IMR-90 (cell line): ENCODE data around the gene TMEM53. TPM values are rescaled to one million over a fixed set of nuclear protein-coding genes. Genes with fewer than 3 reads are reported as not detected.
"Not testable (repeated sequence)": the region's sequence is repeated elsewhere in the genome, so short reads cannot be mapped to it uniquely, and the experiment has no call there.

ENCODE experiments used
- ATAC-seq: fragments of 200-7000 bp; cut with Tn5 transposase; 2 replicates; pipeline ENCODE4 v1.9.1; 2020; ENCODE audit warnings: low read depth, mild to moderate bottlenecking, moderate library complexity
- BruUV-seq: library from RNA; stranded (reverse); fragments of 400-500 nt; replicated peaks from 2 replicates; lab custom pipeline; 2021; lab: Mats Ljungman, UMichigan
- CTCF ChIA-PET: fragments of 300-600 bp; formaldehyde crosslinking; extraction: SDS; loops from one replicate; lab custom pipeline; 2021; ENCODE audit warnings: antibody characterized with exemption; lab: Yijun Ruan, JAX
- POLR2A ChIA-PET: fragments of 300-600 bp; sonication (Branson Sonifier 250); formaldehyde crosslinking; loops from one replicate; lab custom pipeline; 2022; ENCODE audit warnings: antibody characterized with exemption; ENCODE audit not compliant: unreplicated experiment; lab: Charles Lee
- DNase-seq: peaks from one replicate; pipeline ENCODE4 v3.0.0; 2013
- H2AFZ ChIP-seq: replicated peaks from 2 replicates; pipeline ENCODE3; 2013; ENCODE audit warnings: low read length, mild to moderate bottlenecking; ENCODE audit not compliant: poor library complexity
- H2AK5ac ChIP-seq: 2 replicates; pipeline ENCODE4 v1.6.1; 2013; ENCODE audit warnings: low read depth, low read length, inconsistent platforms
- H2AK9ac ChIP-seq: replicated peaks from 2 replicates; pipeline ENCODE3; 2013; ENCODE audit warnings: mild to moderate bottlenecking, low read depth, low read length, moderate library complexity; ENCODE audit not compliant: poor library complexity
- H2BK120ac ChIP-seq: 2 replicates; pipeline ENCODE4 v1.6.1; 2013; ENCODE audit warnings: low read depth, low read length, inconsistent platforms
- H2BK15ac ChIP-seq: 3 replicates; pipeline ENCODE4 v1.6.1; 2013; ENCODE audit warnings: low read depth, low read length, inconsistent platforms
- H2BK20ac ChIP-seq: 2 replicates; pipeline ENCODE4 v1.6.1; 2013; ENCODE audit warnings: low read depth, mild to moderate bottlenecking, inconsistent platforms, low read length, moderate library complexity
- H2BK5ac ChIP-seq: 2 replicates; pipeline ENCODE4 v1.6.1; 2013; ENCODE audit warnings: mild to moderate bottlenecking, low read depth, low read length, inconsistent platforms; ENCODE audit not compliant: poor library complexity, severe bottlenecking
- H3K14ac ChIP-seq: replicated peaks from 2 replicates; pipeline ENCODE4 v1.6.1; 2013; ENCODE audit warnings: low read depth, low read length, inconsistent platforms
- H3K18ac ChIP-seq: 2 replicates; pipeline ENCODE4 v1.6.1; 2013; ENCODE audit warnings: low read depth, low read length, control low read depth
- H3K23ac ChIP-seq: 2 replicates; pipeline ENCODE4 v1.6.1; 2013; ENCODE audit warnings: low read depth, low read length, inconsistent platforms
- H3K27ac ChIP-seq: 2 replicates; pipeline ENCODE4 v1.5.1; 2013; ENCODE audit warnings: mild to moderate bottlenecking, control low read depth, low read length; ENCODE audit not compliant: insufficient read depth
- H3K27me3 ChIP-seq: 2 replicates; pipeline ENCODE4 v1.6.1; 2013; ENCODE audit warnings: low read length; ENCODE audit not compliant: control insufficient read depth, insufficient read depth
- H3K36me3 ChIP-seq: 2 replicates; pipeline ENCODE4 v1.6.1; 2013; ENCODE audit warnings: low read length, mixed read lengths; ENCODE audit not compliant: control insufficient read depth, insufficient read depth
- H3K4ac ChIP-seq: 2 replicates; pipeline ENCODE4 v1.6.1; 2013; ENCODE audit warnings: low read depth, low read length, inconsistent platforms
- H3K4me1 ChIP-seq: 2 replicates; pipeline ENCODE4 v1.6.1; 2013; ENCODE audit warnings: low read length, mixed read lengths; ENCODE audit not compliant: control insufficient read depth, insufficient read depth
- H3K4me2 ChIP-seq: 2 replicates; pipeline ENCODE4 v1.6.1; 2013; ENCODE audit warnings: low read depth, mild to moderate bottlenecking, control low read depth, low read length, moderate library complexity
- H3K4me3 ChIP-seq: 2 replicates; pipeline ENCODE4 v1.5.1; 2013; ENCODE audit warnings: low read depth, mild to moderate bottlenecking, control low read depth, low read length, moderate library complexity; ENCODE audit not compliant: insufficient read depth
- H3K56ac ChIP-seq: 2 replicates; pipeline ENCODE4 v1.6.1; 2013; ENCODE audit warnings: low read length, inconsistent platforms; ENCODE audit not compliant: insufficient read depth; ENCODE audit errors: extremely low read depth
- H3K79me1 ChIP-seq, 2 experiments: 2 replicates each; pipeline ENCODE4 v1.6.1; 2013; ENCODE audit warnings: low read length in 2 of 2, inconsistent platforms in 1 of 2, low read depth in 1 of 2
- H3K9ac ChIP-seq: 2 replicates; pipeline ENCODE4 v1.6.1; 2013; ENCODE audit warnings: low read depth, low read length, control low read depth
- H3K9me1 ChIP-seq: 2 replicates; pipeline ENCODE4 v1.6.1; 2013; ENCODE audit warnings: low read length, inconsistent platforms; ENCODE audit not compliant: insufficient read depth
- H3K9me3 ChIP-seq: 2 replicates; pipeline ENCODE4 v1.6.1; 2013; ENCODE audit warnings: low read length; ENCODE audit not compliant: control insufficient read depth, insufficient read depth
- H4K20me1 ChIP-seq: 2 replicates; pipeline ENCODE4 v1.6.1; 2013; ENCODE audit warnings: low read length, inconsistent platforms; ENCODE audit not compliant: insufficient read depth
- H4K5ac ChIP-seq: 2 replicates; pipeline ENCODE4 v1.6.1; 2013; ENCODE audit warnings: mild to moderate bottlenecking, low read depth, low read length, control low read depth
- H4K8ac ChIP-seq, 2 experiments: 2 replicates each; pipeline ENCODE4 v1.6.1; 2013; ENCODE audit warnings: low read depth in 2 of 2, low read length in 2 of 2, control low read depth in 1 of 2, inconsistent platforms in 1 of 2
- H4K91ac ChIP-seq: 2 replicates; pipeline ENCODE4 v1.6.1; 2013; ENCODE audit warnings: low read depth, low read length, inconsistent platforms; ENCODE audit not compliant: insufficient read depth
- CEBPB ChIP-seq: IDR thresholded peaks from 2 replicates; pipeline ENCODE4 v1.6.1; 2012; ENCODE audit warnings: low read depth, low read length, improper control_type of control experiment
- RAD21 ChIP-seq: IDR thresholded peaks from 2 replicates; pipeline ENCODE4 v1.6.1; 2012; ENCODE audit warnings: low read length, improper control_type of control experiment
- WGBS, 2 experiments: methylation state at CpG; one replicate each; pipeline versions ENCODE4 v1.1.5 to v1.1.7; 2013; ENCODE audit warnings: missing lambda C conversion rate in 2 of 2; ENCODE audit not compliant: insufficient read length in 1 of 2; ENCODE audit errors: extremely low coverage in 2 of 2; 5-methylcytosine and 5-hydroxymethylcytosine counted together
- dilution Hi-C: fragments of 300-500 bp; cut with HindIII; formaldehyde crosslinking; loops from one replicate; pipeline ENCODE4 v1.14.3; 2018; ENCODE audit warnings: low sequenced_read_pairs; ENCODE audit not compliant: unreplicated experiment
- in situ Hi-C: fragments of 300-500 bp; cut with MboI; formaldehyde crosslinking; loops from 3 replicates; pipeline ENCODE4 v1.14.3; 2019; ENCODE audit warnings: low sequenced_read_pairs, inconsistent platforms, mixed read lengths
- intact Hi-C: fragments of 100-400 bp; cut with micrococcal nuclease; formaldehyde crosslinking; loops from 2 replicates; pipeline ENCODE4 v1.10.0; 2022
- polyA plus RNA-seq, 3 experiments: library from polyadenylated mRNA; depleted of rRNA; stranded (reverse); fragments of >200 nt; gene quantifications; 2 replicates each; pipeline ENCODE4 v1.2.3, GENCODE V29; 2012; ENCODE audit warnings: low replicate concordance in 1 of 3
- total RNA-seq: library from RNA; depleted of rRNA; stranded (reverse); fragments of >200 nt; gene quantifications from 2 replicates; pipeline ENCODE4 v1.2.3, GENCODE V29; 2012

The TMEM53 gene
- total and polyA plus RNA-seq, 2 of the 4 experiments (the other 2 are of a cell fraction), result 2.7 to 6.3 TPM

DNA sequence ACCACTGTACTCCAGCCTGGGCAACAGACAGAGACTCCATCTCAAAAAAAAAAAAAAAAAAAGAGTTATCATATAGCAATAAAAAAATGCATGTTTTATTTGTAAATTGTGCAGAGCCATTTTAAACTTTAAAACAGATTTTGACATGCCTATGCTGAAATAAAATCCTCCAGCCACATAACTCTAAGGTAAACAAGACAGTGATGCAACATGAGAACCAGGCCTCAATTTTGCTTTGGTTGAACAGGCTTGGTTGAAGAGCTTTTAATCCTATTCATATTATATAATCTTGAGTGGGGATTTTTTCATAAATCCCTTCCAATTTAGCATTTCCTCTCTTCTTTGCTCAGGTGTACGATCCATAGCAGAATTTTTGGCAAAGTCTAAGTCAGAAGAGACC lies 26.3 kb upstream of the TMEM53 start:
- ChIA-PET CTCF (no interaction called here), POLR2A (no interaction called here)
- DNase-seq, result peak; percentile 49
- in situ Hi-C loops, result no loop called here
- Histone ChIP-seq H4K20me1 (no peaks in the 10 kb centered on the region), H3K9ac (no peak overlapping the region), H4K91ac (no peak overlapping the region), H2BK120ac (no peak overlapping the region), H3K27ac (no peak overlapping the region), H3K14ac (no peak overlapping the region), H3K4ac (no peak overlapping the region), H3K4me1 (peaks cover 2% of the 10 kb centered on the region; the same call in 1 of the 2 replicates), H3K4me3 (no peak overlapping the region), H3K36me3 (no peaks in the 10 kb centered on the region), H2AFZ (no peak overlapping the region), H3K27me3 (peaks cover 11% of the 10 kb centered on the region), H3K56ac (no peak overlapping the region), H4K5ac (no peak overlapping the region), H2BK20ac (no peak overlapping the region), H3K4me2 (no peak overlapping the region), H3K23ac (no peak overlapping the region), H2BK15ac (no peak overlapping the region), H4K8ac (no peak overlapping the region), H3K79me1 (no peaks in the 10 kb centered on the region), H2AK9ac (no peak overlapping the region), H2AK5ac (no peak overlapping the region), H3K18ac (no peak overlapping the region), H2BK5ac (no peak overlapping the region), H3K9me3 (no peaks in the 10 kb centered on the region), H3K9me1 (no peaks in the 10 kb centered on the region)
- intact Hi-C loops, result no loop called here
- peak; percentile 71 for ATAC-seq
- BruUV-seq, result no TSS peak
- TF ChIP-seq RAD21 (no peak), CEBPB (peak; percentile 64)
- dilution Hi-C loops, result no loop called here
- no CpG with 5 or more reads among the region's 1 CpG for WGBS, 2 experiments

DNA sequence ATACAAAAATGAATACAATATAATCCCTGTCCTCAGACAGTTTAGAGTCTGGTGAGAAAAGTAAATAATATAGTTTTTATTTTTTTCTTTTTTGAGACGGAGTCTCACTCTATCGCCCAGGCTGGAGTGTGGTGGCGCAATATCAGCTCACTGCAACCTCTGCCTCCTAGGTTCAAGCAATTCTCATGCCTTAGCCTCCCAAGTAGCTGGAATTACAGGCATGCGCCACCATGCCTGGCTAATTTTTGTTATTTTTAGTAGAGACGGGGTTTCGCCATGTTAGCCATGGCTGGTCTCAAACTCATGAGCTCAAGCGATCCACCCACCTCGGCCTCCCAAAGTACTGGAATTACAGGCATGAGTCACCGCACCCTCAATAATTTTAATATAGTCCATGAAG lies 25.1 kb upstream of the TMEM53 start:
- H4K8ac ChIP-seq, H4K91ac ChIP-seq, H2AK9ac ChIP-seq, H4K20me1 ChIP-seq, in situ Hi-C loops, H3K56ac ChIP-seq, H3K9ac ChIP-seq, H3K36me3 ChIP-seq, DNase-seq, ATAC-seq, H2BK20ac ChIP-seq, H3K4me1 ChIP-seq, POLR2A ChIA-PET, H3K9me1 ChIP-seq, H2BK15ac ChIP-seq, H3K18ac ChIP-seq, dilution Hi-C loops, H2AFZ ChIP-seq, H2AK5ac ChIP-seq, H3K9me3 ChIP-seq, H3K79me1 ChIP-seq, H3K27ac ChIP-seq, H3K4me3 ChIP-seq, H3K4me2 ChIP-seq, H2BK5ac ChIP-seq, BruUV-seq, H3K23ac ChIP-seq, H3K14ac ChIP-seq, intact Hi-C loops, H2BK120ac ChIP-seq, H3K4ac ChIP-seq, H4K5ac ChIP-seq: not testable (repeated sequence)
- peaks cover 11% of the 10 kb centered on the region for H3K27me3 ChIP-seq
- no CpG with 5 or more reads among the region's 9 CpGs for WGBS, 2 experiments
- CTCF ChIA-PET, result interaction anchor here (0.6 kb wide), 1 partner anchor 11 kb away, joined by 7 read pairs; no protein-coding TSS in a partner anchor
